ENCODE measurements around the gene RPL27A. TPM values are rescaled to one million over a fixed set of nuclear protein-coding genes. Genes with fewer than 3 reads are reported as not detected.

Gene RPL27A
- total and polyA plus RNA-seq, 2 donors (not counting 1 experiment from before 2014, with no cell fraction given) = 1,009 to 1,473 TPM

DNA sequence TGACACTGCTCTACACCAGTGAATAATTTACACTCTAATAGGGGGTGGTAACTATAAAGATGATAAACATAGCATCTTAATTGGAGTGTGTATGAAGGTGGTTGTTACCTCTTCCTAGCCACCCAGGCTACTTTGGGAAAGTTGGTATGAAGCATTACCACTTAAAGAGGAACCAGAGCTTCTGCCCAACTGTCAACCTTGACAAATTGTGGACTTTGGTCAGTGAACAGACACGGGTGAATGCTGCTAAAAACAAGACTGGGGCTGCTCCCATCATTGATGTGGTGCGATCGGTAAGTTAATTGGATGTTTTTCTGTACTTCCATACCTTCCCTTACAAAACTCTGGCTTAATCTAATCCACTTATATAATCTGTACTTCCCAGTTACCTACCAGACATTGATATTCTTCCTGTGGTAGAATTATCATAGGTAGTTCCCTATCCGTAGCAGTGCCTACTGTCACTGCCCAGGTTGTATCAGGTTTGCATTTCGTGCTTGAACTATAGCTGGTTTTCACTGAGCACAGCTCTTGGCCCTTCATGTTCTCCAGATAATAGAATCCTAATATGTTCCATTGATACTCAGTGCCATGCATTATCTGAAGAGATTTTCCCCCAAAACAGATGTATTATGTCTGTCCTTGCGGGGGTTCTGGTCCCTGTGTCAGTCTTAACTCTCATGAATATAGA lies 2.2 kb downstream of the RPL27A start:
- peaks cover 62% of the 10 kb centered on the region for H3K4me1 Mint-ChIP-seq
- no peaks in the 10 kb centered on the region for H3K27me3 ChIP-seq (replicated peaks in 1 of 4; ENCODE audit: control extremely low read depth in 1 of 4, control insufficient read depth in 3 of 4, insufficient read depth in 4 of 4, low read length in 3 of 4)
- H3K9ac ChIP-seq (ENCODE audit: low read length) = no peak overlapping the region
- peaks cover 29% of the 10 kb centered on the region for H3K79me2 ChIP-seq (ENCODE audit: control insufficient read depth, insufficient read depth, low read length)
- POLR2A ChIA-PET = no interaction called here
- H3K4me3 ChIP-seq (ENCODE audit: control extremely low read depth in 1 of 5, extremely low read depth in 1 of 5, insufficient read depth in 1 of 5, low read depth in 2 of 5, low read length in 4 of 5) = no peak overlapping the region
- WGBS (ENCODE audit: insufficient coverage) = 77% methylated on average over 2 of the region's 6 CpGs
- H3K4me2 ChIP-seq (replicated peaks; ENCODE audit: low read depth, low read length, poor library complexity, severe bottlenecking) = peak overlapping the region; percentile 92
- no peaks in the 10 kb centered on the region for H3K9me3 ChIP-seq (ENCODE audit: control extremely low read depth in 1 of 3, control insufficient read depth in 2 of 3, insufficient read depth in 1 of 3, low read length in 2 of 3)
- no peaks in the 10 kb centered on the region for H3K27me3 Mint-ChIP-seq
- DNase-seq (no peak), ATAC-seq (ENCODE audit: low read depth) (no peak)
- H2AFZ ChIP-seq (ENCODE audit: insufficient read depth, low read depth, low read length, poor library complexity, severe bottlenecking) = no peak overlapping the region
- H3K36me3 ChIP-seq (replicated peaks in 1 of 2; ENCODE audit: control extremely low read depth in 1 of 2, control insufficient read depth in 1 of 2, extremely low read depth in 1 of 2, insufficient read depth in 2 of 2, low read length in 1 of 2) = peaks cover 3 to 35% of the 10 kb centered on the region in 2 experiments
- intact Hi-C loops (cut with micrococcal nuclease) = loop anchor here (5.0 to 10.0 kb wide), 4 partner anchors 48 to 1618 kb away; partner anchors contain the start of gene IPO7
- TF ChIP-seq, protein P1, sequence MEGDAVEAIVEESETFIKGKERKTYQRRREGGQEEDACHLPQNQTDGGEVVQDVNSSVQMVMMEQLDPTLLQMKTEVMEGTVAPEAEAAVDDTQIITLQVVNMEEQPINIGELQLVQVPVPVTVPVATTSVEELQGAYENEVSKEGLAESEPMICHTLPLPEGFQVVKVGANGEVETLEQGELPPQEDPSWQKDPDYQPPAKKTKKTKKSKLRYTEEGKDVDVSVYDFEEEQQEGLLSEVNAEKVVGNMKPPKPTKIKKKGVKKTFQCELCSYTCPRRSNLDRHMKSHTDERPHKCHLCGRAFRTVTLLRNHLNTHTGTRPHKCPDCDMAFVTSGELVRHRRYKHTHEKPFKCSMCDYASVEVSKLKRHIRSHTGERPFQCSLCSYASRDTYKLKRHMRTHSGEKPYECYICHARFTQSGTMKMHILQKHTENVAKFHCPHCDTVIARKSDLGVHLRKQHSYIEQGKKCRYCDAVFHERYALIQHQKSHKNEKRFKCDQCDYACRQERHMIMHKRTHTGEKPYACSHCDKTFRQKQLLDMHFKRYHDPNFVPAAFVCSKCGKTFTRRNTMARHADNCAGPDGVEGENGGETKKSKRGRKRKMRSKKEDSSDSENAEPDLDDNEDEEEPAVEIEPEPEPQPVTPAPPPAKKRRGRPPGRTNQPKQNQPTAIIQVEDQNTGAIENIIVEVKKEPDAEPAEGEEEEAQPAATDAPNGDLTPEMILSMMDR (IDR thresholded peaks at IDR 0.05) = no peak
- no peak for TF ChIP-seq EZH2 (IDR thresholded peaks at IDR 0.05; ENCODE audit: borderline replicate concordance, insufficient read depth, low read depth, low read length, poor library complexity, severe bottlenecking)
- H3K9me3 Mint-ChIP-seq (ENCODE audit: insufficient read depth) = no peaks in the 10 kb centered on the region
- H3K27ac Mint-ChIP-seq = peak overlapping the region; percentile 97
- peaks cover 7% of the 10 kb centered on the region for H4K20me1 ChIP-seq (ENCODE audit: control insufficient read depth, insufficient read depth, low read length, poor library complexity, severe bottlenecking)
- peak overlapping the region in 1 of 2 donors; percentile 98 for H3K27ac ChIP-seq (ENCODE audit: low read length in 2 of 2)
- peaks cover 38 to 44% of the 10 kb centered on the region in 2 donors for H3K4me1 ChIP-seq (ENCODE audit: control insufficient read depth in 2 of 2, insufficient read depth in 2 of 2, low read length in 2 of 2)
- CTCF ChIA-PET = no interaction called here
- H3K4me3 Mint-ChIP-seq = peak overlapping the region; percentile 94

DNA sequence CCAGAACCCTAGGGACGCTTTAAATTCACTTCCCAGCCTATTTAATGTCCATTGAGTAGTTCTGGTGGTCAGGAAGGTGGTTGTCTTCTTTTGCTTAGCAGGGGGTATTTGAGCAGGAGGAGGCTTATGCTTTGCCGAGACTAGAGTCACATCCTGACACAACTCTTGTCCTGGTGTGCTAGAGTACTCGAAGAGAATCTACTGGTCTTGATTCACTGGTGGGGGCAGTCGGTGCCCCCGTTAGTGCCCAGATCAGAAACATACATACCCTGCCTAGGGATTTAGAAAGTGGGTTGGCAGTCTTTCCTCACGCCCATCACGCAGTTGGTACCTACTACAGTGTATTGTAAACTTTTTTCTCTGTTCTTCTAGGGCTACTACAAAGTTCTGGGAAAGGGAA lies 2.7 kb downstream of the RPL27A start:
- H3K9me3 Mint-ChIP-seq (ENCODE audit: insufficient read depth) = no peaks in the 10 kb centered on the region
- ATAC-seq (ENCODE audit: low read depth) (no peak), DNase-seq (no peak)
- no peak for TF ChIP-seq EZH2 (IDR thresholded peaks at IDR 0.05; ENCODE audit: borderline replicate concordance, insufficient read depth, low read depth, low read length, poor library complexity, severe bottlenecking)
- TF ChIP-seq, protein P1 (IDR thresholded peaks at IDR 0.05) = no peak
- ChIA-PET CTCF (no interaction called here), POLR2A (no interaction called here)
- Histone ChIP-seq H3K9ac (ENCODE audit: low read length) (no peak overlapping the region), H3K9me3 (ENCODE audit: control extremely low read depth in 1 of 3, control insufficient read depth in 2 of 3, insufficient read depth in 1 of 3, low read length in 2 of 3) (no peaks in the 10 kb centered on the region), H3K4me1 (ENCODE audit: control insufficient read depth in 2 of 2, insufficient read depth in 2 of 2, low read length in 2 of 2) (peaks cover 38 to 45% of the 10 kb centered on the region in 2 donors), H3K4me2 (replicated peaks; ENCODE audit: low read depth, low read length, poor library complexity, severe bottlenecking) (no peak overlapping the region), H3K27me3 (replicated peaks in 1 of 4; ENCODE audit: control extremely low read depth in 1 of 4, control insufficient read depth in 3 of 4, insufficient read depth in 4 of 4, low read length in 3 of 4) (no peaks in the 10 kb centered on the region), H3K79me2 (ENCODE audit: control insufficient read depth, insufficient read depth, low read length) (peaks cover 29% of the 10 kb centered on the region), H2AFZ (ENCODE audit: insufficient read depth, low read depth, low read length, poor library complexity, severe bottlenecking) (no peak overlapping the region), H3K27ac (ENCODE audit: low read length in 2 of 2) (no peak overlapping the region), H3K36me3 (replicated peaks in 1 of 2; ENCODE audit: control extremely low read depth in 1 of 2, control insufficient read depth in 1 of 2, extremely low read depth in 1 of 2, insufficient read depth in 2 of 2, low read length in 1 of 2) (peaks cover 3 to 32% of the 10 kb centered on the region in 2 experiments), H3K4me3 (ENCODE audit: control extremely low read depth in 1 of 5, extremely low read depth in 1 of 5, insufficient read depth in 1 of 5, low read depth in 2 of 5, low read length in 4 of 5) (no peak overlapping the region), H4K20me1 (ENCODE audit: control insufficient read depth, insufficient read depth, low read length, poor library complexity, severe bottlenecking) (peaks cover 7% of the 10 kb centered on the region)
- intact Hi-C loops (cut with micrococcal nuclease) = loop anchor here (10.0 kb wide), 1 partner anchor 699 kb away; the partner anchor contains the start of gene IPO7
- H3K4me3 Mint-ChIP-seq = peak overlapping the region; percentile 94
- peaks cover 66% of the 10 kb centered on the region for H3K4me1 Mint-ChIP-seq
- WGBS (ENCODE audit: insufficient coverage) = 67% methylated on average over 1 of the region's 7 CpGs
- no peaks in the 10 kb centered on the region for H3K27me3 Mint-ChIP-seq
- H3K27ac Mint-ChIP-seq = peak overlapping the region; percentile 97

Measured in B cell (primary cell).